K562 (cell line): Measurements from ENCODE around the gene NVL.

Source experiments
- BMI1 ChIP-seq: fragments of 150-350 bp; IDR thresholded peaks from 2 replicates; pipeline ENCODE4 v1.6.1; 2014; ENCODE audit warnings: low read length
- POLR2AphosphoS2 ChIP-seq: IDR thresholded peaks from 2 replicates; pipeline ENCODE4 v1.6.1; 2012; ENCODE audit warnings: low read length, improper control_type of control experiment
- SMARCB1 ChIP-seq: IDR thresholded peaks from 2 replicates; pipeline ENCODE4 v1.6.1; 2011; ENCODE audit warnings: improper control_type of control experiment, low read depth; ENCODE audit not compliant: insufficient read length
- TCF7L2 ChIP-seq: fragments of 150-350 bp; IDR thresholded peaks from 2 replicates; pipeline ENCODE4 v1.6.1; 2016; ENCODE audit warnings: low read depth, mild to moderate bottlenecking, low read length, moderate library complexity
- TSHZ1 ChIP-seq: fragments of 250-450 bp; sonication (Bioruptor Pico); IDR thresholded peaks from 2 replicates; pipeline ENCODE4 v1.4.0; 2020; ENCODE audit warnings: mild to moderate bottlenecking, moderate library complexity
- ZNF347 ChIP-seq: fragments of 450-650 bp; formaldehyde crosslinking; IDR thresholded peaks from 2 replicates; pipeline ENCODE4 v1.4.0; 2020; ENCODE audit warnings: low read depth, mild to moderate bottlenecking, moderate library complexity
- ZNF644 ChIP-seq: fragments of 200-800 bp; sonication (Bioruptor generic); IDR thresholded peaks from 2 replicates; pipeline ENCODE4 v1.6.1; 2016; ENCODE audit warnings: low read depth, missing genetic modification characterization, missing compliant biosample characterization

DNA sequence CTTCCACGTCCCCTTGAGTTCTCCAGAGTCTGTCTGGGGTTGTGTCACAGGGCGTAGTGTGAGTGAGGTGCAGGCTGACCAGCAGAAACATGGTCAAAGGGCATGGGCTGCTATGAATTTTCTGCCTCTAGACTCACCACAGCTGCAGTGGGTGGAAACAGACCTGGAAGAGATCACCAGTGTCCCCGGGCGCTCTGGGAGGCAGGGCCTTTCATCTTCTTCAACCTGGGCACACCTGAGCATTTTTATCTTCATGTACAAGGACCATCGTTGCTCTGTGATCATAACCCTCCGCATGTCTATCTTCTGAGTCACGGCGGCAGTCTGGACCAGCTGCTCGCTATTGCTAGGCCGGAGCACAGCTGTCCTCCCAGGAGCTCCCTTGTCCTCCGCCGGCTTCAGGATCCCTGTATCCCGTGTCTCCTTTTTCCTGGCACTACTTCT lies 117.3 kb downstream of the NVL start:
- TF ChIP-seq TSHZ1 = no peak
- TF ChIP-seq SMARCB1 = no peak
- no peak for TF ChIP-seq BMI1
- TF ChIP-seq POLR2AphosphoS2 = no peak
- no peak for TF ChIP-seq ZNF644 (tag)
- no peak for TF ChIP-seq TCF7L2
- TF ChIP-seq ZNF347 = no peak
